BLaER1 (cell line): ENCODE results near the gene CD28.

Experiments
- H3K27ac ChIP-seq: shearing (Covaris generic); formaldehyde crosslinking; 2 replicates; pipeline ENCODE4 v1.8.1; 2022
- H3K27me3 ChIP-seq: shearing (Covaris generic); formaldehyde crosslinking; 2 replicates; pipeline ENCODE4 v1.8.1; 2022
- H3K36me3 ChIP-seq: shearing (Covaris generic); formaldehyde crosslinking; 2 replicates; pipeline ENCODE4 v1.8.1; 2022
- H3K4me1 ChIP-seq: shearing (Covaris generic); formaldehyde crosslinking; 2 replicates; pipeline ENCODE4 v1.8.1; 2022
- H3K4me2 ChIP-seq: shearing (Covaris generic); formaldehyde crosslinking; 2 replicates; pipeline ENCODE4 v1.8.1; 2022
- H3K4me3 ChIP-seq: shearing (Covaris generic); formaldehyde crosslinking; 2 replicates; pipeline ENCODE4 v1.8.1; 2022
- H3K9ac ChIP-seq: shearing (Covaris generic); formaldehyde crosslinking; 2 replicates; pipeline ENCODE4 v1.8.1; 2022
- H3K9me3 ChIP-seq: shearing (Covaris generic); formaldehyde crosslinking; 2 replicates; pipeline ENCODE4 v1.8.1; 2022
- H4K20me1 ChIP-seq: shearing (Covaris generic); formaldehyde crosslinking; 2 replicates; pipeline ENCODE4 v1.8.1; 2022
- Cebpa-rat ChIP-seq: shearing (Covaris generic); IDR thresholded peaks from 2 replicates; pipeline ENCODE4 v1.8.1; 2022

Gene CD28

DNA sequence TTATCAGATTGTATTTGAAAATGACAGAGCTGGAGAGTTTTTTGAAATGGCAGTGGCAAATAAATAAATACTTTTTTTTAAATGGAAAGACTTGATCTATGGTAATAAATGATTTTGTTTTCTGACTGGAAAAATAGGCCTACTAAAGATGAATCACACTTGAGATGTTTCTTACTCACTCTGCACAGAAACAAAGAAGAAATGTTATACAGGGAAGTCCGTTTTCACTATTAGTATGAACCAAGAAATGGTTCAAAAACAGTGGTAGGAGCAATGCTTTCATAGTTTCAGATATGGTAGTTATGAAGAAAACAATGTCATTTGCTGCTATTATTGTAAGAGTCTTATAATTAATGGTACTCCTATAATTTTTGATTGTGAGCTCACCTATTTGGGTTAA is 30.9 kb downstream of the CD28 start:
- H3K4me1 ChIP-seq: peaks cover 32% of the 10 kb centered on the region
- H3K9me3 ChIP-seq: peaks cover 3% of the 10 kb centered on the region; the same call in 1 of the 2 replicates
- no peak overlapping the region for H3K4me3 ChIP-seq
- H3K27me3 ChIP-seq: no peaks in the 10 kb centered on the region
- H3K4me2 ChIP-seq: no peak overlapping the region
- H3K27ac ChIP-seq: no peak overlapping the region
- no peak overlapping the region for H3K9ac ChIP-seq
- H4K20me1 ChIP-seq: no peaks in the 10 kb centered on the region
- no peaks in the 10 kb centered on the region for H3K36me3 ChIP-seq
- no peak for TF ChIP-seq Cebpa-rat

DNA sequence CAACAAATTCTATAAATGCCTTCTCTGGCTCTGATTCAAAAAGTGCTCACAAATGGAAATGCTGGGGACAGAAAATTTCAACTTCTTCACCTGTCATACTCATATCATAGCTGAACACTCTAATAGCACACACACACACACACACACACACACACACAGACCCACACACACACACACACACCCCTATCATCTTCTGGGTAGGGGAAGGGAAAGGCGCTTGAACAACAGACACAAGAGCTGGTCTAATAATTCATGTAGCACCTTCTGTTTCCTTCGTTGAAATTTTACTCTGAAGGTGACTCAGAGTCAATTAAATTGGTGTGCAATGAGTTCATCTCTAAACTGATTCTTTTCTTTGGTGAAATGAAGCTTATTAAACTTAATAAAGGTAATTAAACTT is 32.9 kb downstream of the CD28 start:
- H3K27ac ChIP-seq: no peak overlapping the region
- peaks cover 28% of the 10 kb centered on the region for H3K4me1 ChIP-seq
- no peak overlapping the region for H3K4me3 ChIP-seq
- H3K9ac ChIP-seq: no peak overlapping the region
- TF ChIP-seq Cebpa-rat: no peak
- no peaks in the 10 kb centered on the region for H4K20me1 ChIP-seq
- H3K4me2 ChIP-seq: no peak overlapping the region
- no peaks in the 10 kb centered on the region for H3K27me3 ChIP-seq
- H3K36me3 ChIP-seq: no peaks in the 10 kb centered on the region
- peaks cover 11% of the 10 kb centered on the region for H3K9me3 ChIP-seq

DNA sequence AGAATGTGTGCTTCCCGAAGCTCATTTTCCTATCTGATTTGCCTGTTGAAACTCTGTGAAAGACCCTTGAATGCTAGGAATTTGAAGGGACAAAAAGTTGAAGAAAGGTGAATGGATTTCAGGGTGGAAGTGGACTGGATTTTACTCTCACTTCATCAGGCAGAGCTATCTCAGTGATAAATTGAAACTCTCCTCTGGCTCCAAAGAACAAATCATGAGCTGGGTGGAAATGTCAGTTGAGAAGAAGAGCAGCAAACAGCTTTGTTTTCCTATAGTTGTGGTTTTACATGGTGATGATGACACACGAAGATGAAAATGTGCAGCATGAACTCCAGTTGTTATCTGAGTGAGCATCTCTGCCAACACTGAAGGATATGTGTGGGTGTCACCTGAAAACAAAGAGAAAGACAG is 34.4 kb downstream of the CD28 start:
- Histone ChIP-seq H3K4me2 (peak overlapping the region; percentile 72), H3K27ac (peak overlapping the region; percentile 60), H3K4me3 (0 out of 2 replicates have a peak overlapping the region, but pooled peaks have one; percentile 9), H3K9ac (0 out of 2 replicates have a peak overlapping the region, but pooled peaks have one; percentile 50), H3K27me3 (no peaks in the 10 kb centered on the region), H3K9me3 (peaks cover 13% of the 10 kb centered on the region), H4K20me1 (no peaks in the 10 kb centered on the region), H3K4me1 (peaks cover 28% of the 10 kb centered on the region), H3K36me3 (no peaks in the 10 kb centered on the region)
- no peak for TF ChIP-seq Cebpa-rat

DNA sequence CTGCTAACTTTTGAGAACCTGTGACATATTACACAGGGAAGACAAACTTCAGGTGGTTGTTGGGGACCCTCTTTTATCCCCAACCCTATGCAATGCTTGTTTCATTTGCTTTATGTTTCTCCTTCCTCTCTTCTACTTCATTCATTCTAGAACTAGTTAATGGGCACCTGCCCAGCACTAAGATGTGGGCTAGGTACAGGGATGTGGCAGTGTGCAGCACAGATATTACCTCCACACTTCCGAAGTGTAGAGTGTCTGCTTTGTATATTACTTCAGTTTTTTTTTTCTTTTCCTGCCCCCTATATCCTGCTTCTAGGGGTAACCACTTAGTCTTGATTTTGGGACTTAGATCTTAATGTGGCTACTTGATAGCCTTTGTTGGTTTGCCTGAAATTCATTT is 35.1 kb downstream of the CD28 start:
- Histone ChIP-seq H4K20me1 (no peaks in the 10 kb centered on the region), H3K9ac (no peak overlapping the region), H3K4me3 (no peak overlapping the region), H3K27me3 (no peaks in the 10 kb centered on the region), H3K9me3 (peaks cover 16% of the 10 kb centered on the region), H3K27ac (peak overlapping the region; percentile 60; the same call in 1 of the 2 replicates), H3K4me2 (peak overlapping the region; percentile 72), H3K36me3 (no peaks in the 10 kb centered on the region), H3K4me1 (peaks cover 32% of the 10 kb centered on the region)
- no peak for TF ChIP-seq Cebpa-rat

DNA sequence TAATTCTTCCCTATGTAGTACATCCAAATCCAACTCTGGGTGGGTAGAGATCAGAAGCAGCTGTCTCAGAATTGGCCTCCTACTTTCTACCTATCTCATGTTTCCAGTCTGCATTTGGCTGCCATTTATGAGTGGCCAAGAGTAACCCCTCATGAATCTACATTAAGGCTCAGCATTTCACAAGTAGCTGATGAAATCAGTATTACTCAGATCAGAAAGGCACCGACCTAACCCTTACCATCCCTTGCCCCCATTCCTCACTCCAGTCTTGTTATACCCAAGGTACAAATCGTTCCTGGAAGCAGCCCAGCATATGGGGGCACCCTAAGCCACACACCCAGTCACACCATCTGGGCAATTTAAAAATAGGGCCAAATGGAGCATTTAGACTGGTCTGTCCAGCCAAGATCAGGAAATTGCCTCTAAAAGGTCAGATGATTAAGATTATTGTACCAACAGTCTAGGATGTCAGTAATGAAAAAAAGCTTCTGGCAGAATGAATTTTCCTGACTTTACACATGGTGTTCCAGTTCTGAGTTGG is 37.1 kb downstream of the CD28 start:
- H3K27me3 ChIP-seq: no peaks in the 10 kb centered on the region
- no peak overlapping the region for H3K4me2 ChIP-seq
- no peak overlapping the region for H3K9ac ChIP-seq
- H3K27ac ChIP-seq: no peak overlapping the region
- no peak overlapping the region for H3K4me3 ChIP-seq
- H3K4me1 ChIP-seq: peaks cover 32% of the 10 kb centered on the region
- peaks cover 16% of the 10 kb centered on the region for H3K9me3 ChIP-seq
- TF ChIP-seq Cebpa-rat: no peak
- no peaks in the 10 kb centered on the region for H3K36me3 ChIP-seq
- H4K20me1 ChIP-seq: no peaks in the 10 kb centered on the region

DNA sequence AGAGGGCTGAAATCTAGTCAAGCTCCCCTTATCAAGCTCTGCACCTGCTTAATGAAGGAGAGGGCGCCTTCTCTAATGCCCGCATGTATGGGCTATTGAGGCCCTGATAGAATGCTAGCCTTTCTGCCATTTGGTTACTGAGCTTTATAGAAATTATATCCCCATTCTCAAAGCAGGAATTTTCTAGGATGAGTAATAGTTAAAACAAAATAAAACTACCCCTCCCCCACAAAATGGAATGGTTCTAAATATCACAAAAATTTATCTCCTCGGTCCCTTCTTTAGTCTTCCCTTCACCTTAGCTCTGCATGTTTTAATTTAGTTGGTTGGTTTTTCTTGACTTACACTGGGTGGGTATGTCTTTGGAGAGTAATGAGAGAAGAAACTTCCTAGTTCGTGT is 37.7 kb downstream of the CD28 start:
- TF ChIP-seq Cebpa-rat: no peak
- Histone ChIP-seq H3K4me3 (no peak overlapping the region), H3K27me3 (no peaks in the 10 kb centered on the region), H3K9ac (no peak overlapping the region), H3K4me2 (no peak overlapping the region), H4K20me1 (no peaks in the 10 kb centered on the region), H3K9me3 (peaks cover 16% of the 10 kb centered on the region), H3K27ac (no peak overlapping the region), H3K36me3 (no peaks in the 10 kb centered on the region), H3K4me1 (peaks cover 32% of the 10 kb centered on the region)

DNA sequence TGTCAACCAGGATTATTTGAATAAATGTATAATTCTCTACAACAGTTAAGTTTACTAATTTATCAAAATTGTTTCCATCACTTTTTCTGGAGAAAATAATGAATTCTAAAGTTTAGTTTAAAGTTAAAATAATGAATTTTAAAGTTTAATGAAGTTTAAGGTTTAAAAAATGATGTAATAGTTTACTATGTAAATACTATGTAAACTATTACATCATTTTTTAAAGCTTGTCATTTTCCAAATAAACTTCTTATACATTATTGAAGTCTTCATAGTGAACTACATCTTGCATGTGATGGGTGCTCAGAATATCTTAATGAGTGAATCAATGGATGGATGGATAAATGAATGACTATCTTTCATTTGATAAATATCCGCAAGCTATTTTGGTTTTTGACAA is 38.8 kb downstream of the CD28 start:
- no peaks in the 10 kb centered on the region for H3K36me3 ChIP-seq
- H3K27ac ChIP-seq: no peak overlapping the region
- H4K20me1 ChIP-seq: no peaks in the 10 kb centered on the region
- peaks cover 16% of the 10 kb centered on the region for H3K9me3 ChIP-seq
- H3K9ac ChIP-seq: no peak overlapping the region
- no peak overlapping the region for H3K4me3 ChIP-seq
- no peak overlapping the region for H3K4me2 ChIP-seq
- peaks cover 29% of the 10 kb centered on the region for H3K4me1 ChIP-seq
- H3K27me3 ChIP-seq: no peaks in the 10 kb centered on the region
- TF ChIP-seq Cebpa-rat: no peak

DNA sequence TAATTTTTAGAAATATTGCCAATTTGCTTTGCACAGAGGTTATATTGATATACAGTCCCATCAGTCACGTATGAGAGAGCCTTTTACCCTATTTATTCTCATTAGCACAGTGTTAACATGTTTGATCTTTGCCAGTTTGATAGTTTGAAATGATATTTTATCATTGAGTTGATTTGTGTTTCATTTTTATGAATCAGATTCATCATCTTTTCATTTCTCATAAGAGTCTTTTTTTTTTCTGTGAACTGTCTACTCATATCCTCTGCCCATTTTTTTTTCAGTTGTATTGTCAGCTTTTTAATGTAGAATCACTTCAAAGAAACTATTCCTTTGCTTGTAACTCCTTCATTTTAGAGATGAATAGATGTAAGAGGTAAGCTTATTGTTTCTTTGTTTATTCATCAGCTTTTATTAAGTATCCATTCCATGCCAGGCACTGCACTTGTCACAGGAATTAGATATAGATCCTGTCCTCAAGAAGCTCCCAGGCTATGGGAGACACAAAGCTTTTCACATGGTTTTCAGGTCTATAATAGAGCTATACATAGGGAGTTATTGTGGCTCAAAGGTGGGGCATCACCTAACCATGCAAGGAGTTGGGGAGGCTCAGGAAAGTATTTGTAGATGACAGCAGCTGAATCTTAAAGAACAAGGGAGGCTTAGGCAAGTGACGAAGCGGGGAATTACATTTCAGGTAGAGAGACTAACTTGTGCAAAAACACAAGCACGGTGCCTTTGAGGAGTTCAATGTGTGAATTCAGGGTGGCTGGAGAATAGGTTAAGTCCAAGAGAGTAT is 42.1 kb downstream of the CD28 start:
- Histone ChIP-seq H3K27me3 (no peaks in the 10 kb centered on the region), H3K4me3 (no peak overlapping the region), H3K36me3 (no peaks in the 10 kb centered on the region), H3K4me1 (peaks cover 4% of the 10 kb centered on the region; the same call in 1 of the 2 replicates), H3K4me2 (no peak overlapping the region), H3K27ac (no peak overlapping the region), H3K9me3 (peaks cover 16% of the 10 kb centered on the region), H3K9ac (no peak overlapping the region), H4K20me1 (no peaks in the 10 kb centered on the region)
- TF ChIP-seq Cebpa-rat: no peak

DNA sequence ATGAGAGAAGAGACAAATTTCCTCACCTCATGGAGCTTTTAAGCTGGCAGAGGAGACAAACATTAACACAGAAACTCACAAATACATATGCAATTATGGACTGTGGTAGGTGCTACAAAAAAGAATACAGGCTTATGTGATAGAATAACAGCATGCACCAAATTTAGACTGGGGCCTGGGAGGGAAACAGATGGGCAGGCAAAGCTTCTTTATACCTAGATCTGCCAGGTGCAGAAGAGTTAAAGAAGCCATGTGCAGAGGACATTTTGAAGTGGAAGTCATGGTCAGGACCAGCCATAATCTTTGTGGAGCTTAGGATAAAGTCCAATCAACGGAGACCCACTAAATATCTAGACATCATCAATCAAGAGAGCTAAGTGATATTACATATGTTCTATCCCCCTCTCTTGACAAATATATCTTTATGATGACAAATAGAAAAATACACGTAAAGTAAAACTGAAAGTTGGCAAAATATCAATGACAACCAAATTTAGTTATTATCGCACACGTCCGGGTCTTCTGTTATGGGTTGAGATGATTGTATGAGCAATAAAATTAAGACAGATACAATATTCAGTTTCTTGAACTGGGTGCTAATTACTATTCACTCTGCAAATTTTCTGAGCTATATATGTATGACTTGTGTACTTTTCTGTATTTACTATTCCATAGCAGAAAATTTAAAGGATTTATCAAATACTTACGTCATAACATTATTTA is 44.1 kb downstream of the CD28 start:
- no peak overlapping the region for H3K4me2 ChIP-seq
- peaks cover 12% of the 10 kb centered on the region; the same call in 1 of the 2 replicates for H3K9me3 ChIP-seq
- H3K9ac ChIP-seq: no peak overlapping the region

DNA sequence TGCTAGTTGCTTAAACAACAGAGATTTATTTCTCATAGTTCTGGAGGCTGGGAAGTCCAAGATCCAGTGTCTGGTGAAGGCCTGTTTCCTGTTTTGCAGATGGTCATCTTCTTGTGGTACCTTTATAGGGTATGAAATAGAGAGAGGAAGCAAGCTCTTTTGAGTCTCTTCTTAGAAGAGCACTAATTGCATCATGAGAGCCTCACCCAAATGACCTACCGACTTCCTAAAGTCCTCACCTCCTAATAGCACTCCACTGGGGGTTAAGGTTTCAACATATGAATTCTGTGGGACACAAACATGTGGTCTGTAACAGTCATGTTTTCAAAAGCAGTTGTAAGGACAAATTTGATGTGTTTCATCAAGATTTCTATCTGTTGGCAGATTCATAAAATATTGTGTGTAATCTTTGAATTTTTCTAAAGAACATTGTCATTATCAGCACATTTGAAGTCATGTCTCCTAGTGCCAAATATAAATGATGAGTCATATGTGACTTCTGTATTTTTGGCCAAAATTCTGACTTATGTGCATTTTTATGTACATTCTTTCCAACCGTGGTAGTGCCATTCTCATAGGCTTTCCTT is 45.3 kb downstream of the CD28 start:
- TF ChIP-seq Cebpa-rat: no peak
- Histone ChIP-seq H3K4me2 (no peak overlapping the region), H3K4me3 (no peak overlapping the region)

More for the DNA sequence above, 44.1 kb downstream of the CD28 start:
- H4K20me1 ChIP-seq: no peaks in the 10 kb centered on the region
- H3K27me3 ChIP-seq: no peaks in the 10 kb centered on the region
- H3K4me3 ChIP-seq: no peak overlapping the region
- H3K27ac ChIP-seq: no peak overlapping the region
- no peaks in the 10 kb centered on the region for H3K36me3 ChIP-seq
- TF ChIP-seq Cebpa-rat: no peak
- H3K4me1 ChIP-seq: peaks cover 4% of the 10 kb centered on the region; the same call in 1 of the 2 replicates

More for the DNA sequence above, 45.3 kb downstream of the CD28 start:
- no peaks in the 10 kb centered on the region for H4K20me1 ChIP-seq
- no peaks in the 10 kb centered on the region for H3K27me3 ChIP-seq
- no peaks in the 10 kb centered on the region for H3K36me3 ChIP-seq
- peaks cover 18% of the 10 kb centered on the region for H3K9me3 ChIP-seq
- H3K27ac ChIP-seq: no peak overlapping the region
- H3K4me1 ChIP-seq: no peaks in the 10 kb centered on the region
- no peak overlapping the region for H3K9ac ChIP-seq
